ENCODE data around the gene PCLAF.

DNA sequence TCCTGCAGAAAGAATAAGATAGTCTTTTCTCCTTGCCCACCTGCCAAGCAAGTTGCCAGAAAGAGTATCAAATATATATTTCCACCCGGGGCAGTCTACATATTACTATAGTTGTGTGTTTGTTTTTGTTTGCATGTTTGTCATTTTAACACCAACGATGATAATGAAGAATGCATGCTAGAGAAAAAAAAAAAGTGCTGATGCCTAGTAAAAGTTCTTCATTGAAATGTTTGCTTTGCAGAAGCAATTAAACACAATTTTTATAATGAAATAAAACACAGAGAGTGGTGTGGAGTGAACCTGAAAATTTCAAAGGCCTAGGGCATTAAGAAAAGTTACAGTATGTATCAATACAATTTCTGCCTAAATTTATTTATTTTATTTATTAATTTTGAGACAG, 2.5 kb upstream of the PCLAF start:
- TF ChIP-seq, protein P1, sequence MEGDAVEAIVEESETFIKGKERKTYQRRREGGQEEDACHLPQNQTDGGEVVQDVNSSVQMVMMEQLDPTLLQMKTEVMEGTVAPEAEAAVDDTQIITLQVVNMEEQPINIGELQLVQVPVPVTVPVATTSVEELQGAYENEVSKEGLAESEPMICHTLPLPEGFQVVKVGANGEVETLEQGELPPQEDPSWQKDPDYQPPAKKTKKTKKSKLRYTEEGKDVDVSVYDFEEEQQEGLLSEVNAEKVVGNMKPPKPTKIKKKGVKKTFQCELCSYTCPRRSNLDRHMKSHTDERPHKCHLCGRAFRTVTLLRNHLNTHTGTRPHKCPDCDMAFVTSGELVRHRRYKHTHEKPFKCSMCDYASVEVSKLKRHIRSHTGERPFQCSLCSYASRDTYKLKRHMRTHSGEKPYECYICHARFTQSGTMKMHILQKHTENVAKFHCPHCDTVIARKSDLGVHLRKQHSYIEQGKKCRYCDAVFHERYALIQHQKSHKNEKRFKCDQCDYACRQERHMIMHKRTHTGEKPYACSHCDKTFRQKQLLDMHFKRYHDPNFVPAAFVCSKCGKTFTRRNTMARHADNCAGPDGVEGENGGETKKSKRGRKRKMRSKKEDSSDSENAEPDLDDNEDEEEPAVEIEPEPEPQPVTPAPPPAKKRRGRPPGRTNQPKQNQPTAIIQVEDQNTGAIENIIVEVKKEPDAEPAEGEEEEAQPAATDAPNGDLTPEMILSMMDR (optimal IDR thresholded peaks at IDR 0.05 in 1 of 3, IDR thresholded peaks at IDR 0.05 in 1 of 3, conservative IDR thresholded peaks at IDR 0.05 in 1 of 3; ENCODE audit: extremely low read depth in 1 of 3, insufficient read depth in 2 of 3, low read length in 3 of 3), result no peak
- TF ChIP-seq EZH2 (IDR thresholded peaks at IDR 0.05; ENCODE audit: low read length), result no peak

All from keratinocyte (primary cell).